ENCODE data around the gene ALG9. TPM values are rescaled to one million over a fixed set of nuclear protein-coding genes. Genes with fewer than 3 reads are reported as not detected.
"Not testable (repeated sequence)": the region's sequence is repeated elsewhere in the genome, so short reads cannot be mapped to it uniquely, and the experiment has no call there.

The ALG9 gene
- total RNA-seq, 1 donor from 2014 or later, result 26.6 TPM

DNA sequence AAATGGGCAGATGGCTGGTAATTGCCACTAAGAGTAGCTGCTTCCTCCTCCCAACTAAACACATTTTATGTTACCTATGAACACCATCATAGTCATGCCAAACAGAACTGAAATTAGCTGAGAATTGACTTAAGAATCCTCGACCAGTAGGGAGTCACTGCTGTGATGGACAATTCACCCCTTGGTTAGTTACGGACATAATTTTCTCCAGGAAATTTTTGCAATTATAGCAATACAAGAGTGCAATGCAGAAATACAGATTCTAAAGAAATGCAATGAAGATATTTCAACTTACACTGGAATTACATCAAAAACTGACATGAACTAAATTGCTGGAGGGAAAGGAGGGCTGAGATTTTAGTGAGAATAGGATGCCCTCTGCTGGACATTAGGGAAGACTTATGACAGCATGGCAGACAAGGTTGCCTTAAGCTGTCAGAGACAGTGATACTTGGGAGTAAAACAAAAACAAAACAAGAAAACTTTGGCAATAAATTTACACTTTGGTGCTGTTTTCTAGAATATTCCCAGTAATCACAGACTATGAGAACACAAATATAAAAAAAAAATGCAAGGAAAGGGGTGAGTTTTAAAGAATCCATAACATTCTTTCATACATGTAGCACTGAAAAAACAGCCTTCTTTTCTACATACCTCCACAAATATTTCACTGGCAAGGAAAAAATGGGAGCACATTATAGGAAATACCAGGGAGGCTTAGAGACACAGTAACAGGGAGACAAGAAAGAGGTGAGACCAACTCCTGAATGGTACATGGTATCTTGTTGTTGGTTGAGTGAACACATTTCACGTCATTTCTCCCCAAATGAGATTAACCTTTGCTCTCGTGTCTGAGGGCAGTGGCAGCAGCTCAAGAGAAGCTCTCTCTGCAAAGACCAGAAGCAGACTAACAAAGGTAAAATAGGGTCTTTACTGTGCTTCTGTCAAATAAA lies 94.0 kb downstream of the ALG9 start:
- TF ChIP-seq, protein P1, sequence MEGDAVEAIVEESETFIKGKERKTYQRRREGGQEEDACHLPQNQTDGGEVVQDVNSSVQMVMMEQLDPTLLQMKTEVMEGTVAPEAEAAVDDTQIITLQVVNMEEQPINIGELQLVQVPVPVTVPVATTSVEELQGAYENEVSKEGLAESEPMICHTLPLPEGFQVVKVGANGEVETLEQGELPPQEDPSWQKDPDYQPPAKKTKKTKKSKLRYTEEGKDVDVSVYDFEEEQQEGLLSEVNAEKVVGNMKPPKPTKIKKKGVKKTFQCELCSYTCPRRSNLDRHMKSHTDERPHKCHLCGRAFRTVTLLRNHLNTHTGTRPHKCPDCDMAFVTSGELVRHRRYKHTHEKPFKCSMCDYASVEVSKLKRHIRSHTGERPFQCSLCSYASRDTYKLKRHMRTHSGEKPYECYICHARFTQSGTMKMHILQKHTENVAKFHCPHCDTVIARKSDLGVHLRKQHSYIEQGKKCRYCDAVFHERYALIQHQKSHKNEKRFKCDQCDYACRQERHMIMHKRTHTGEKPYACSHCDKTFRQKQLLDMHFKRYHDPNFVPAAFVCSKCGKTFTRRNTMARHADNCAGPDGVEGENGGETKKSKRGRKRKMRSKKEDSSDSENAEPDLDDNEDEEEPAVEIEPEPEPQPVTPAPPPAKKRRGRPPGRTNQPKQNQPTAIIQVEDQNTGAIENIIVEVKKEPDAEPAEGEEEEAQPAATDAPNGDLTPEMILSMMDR (IDR thresholded peaks at IDR 0.05), result peak; percentile 80
- H3K4me3 ChIP-seq, result no peak overlapping the region
- peaks cover 5% of the 10 kb centered on the region for H3K4me1 ChIP-seq
- DNase-seq (no peak), ATAC-seq (peak; percentile 92)
- H3K27me3 ChIP-seq, result no peaks in the 10 kb centered on the region
- no peaks in the 10 kb centered on the region for H3K36me3 ChIP-seq
- no peaks in the 10 kb centered on the region for H3K9me3 ChIP-seq
- intact Hi-C loops (cut with DNase I), result loop anchor here (5.0 to 10.0 kb wide), 2 partner anchors 67 to 175 kb away; partner anchors contain the start of gene SIK2
- H3K27ac ChIP-seq, result no peak overlapping the region

DNA sequence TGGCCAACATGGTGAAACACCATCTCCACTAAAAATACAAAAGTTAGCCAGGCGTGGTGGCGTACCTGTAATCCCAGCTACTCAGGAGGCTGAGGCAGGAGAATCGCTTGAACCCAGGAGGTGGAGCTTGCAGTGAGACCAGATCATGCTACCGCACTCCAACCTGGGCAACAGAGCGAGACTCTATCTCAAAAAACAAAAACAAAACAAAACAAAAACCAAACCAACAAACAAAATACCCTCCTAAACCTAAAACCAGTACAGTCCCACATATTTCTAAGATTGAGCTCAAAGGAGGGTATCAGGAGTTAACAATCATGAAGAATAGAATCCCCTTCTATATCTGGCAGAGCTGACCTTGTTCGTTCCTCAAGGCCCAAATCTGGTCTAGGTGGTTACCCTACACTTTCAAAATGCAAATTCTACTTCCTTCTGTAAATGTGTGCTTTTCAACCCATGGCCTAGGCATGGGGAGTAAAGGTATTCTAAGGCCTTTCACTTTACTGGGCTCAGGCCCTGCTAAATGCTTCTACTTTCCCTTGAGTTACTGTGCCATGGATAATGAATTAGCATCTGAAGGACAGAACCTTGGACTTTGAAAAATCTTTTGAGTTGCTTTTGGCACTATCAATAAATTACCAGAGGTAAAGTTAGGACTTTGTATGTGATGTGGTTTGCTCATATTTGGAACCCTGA lies 94.8 kb downstream of the ALG9 start:
- H3K36me3 ChIP-seq, result no peaks in the 10 kb centered on the region
- H3K4me3 ChIP-seq, result no peak overlapping the region
- H3K4me1 ChIP-seq, result peaks cover 5% of the 10 kb centered on the region
- no peaks in the 10 kb centered on the region for H3K9me3 ChIP-seq
- no peak for ATAC-seq
- TF ChIP-seq, protein P1 (IDR thresholded peaks at IDR 0.05), result no peak
- DNase-seq, result no peak
- no peaks in the 10 kb centered on the region for H3K27me3 ChIP-seq
- intact Hi-C loops (cut with DNase I), result loop anchor here (5.0 to 10.0 kb wide), 2 partner anchors 68 to 174 kb away; partner anchors contain the start of gene SIK2
- H3K27ac ChIP-seq, result no peak overlapping the region

DNA sequence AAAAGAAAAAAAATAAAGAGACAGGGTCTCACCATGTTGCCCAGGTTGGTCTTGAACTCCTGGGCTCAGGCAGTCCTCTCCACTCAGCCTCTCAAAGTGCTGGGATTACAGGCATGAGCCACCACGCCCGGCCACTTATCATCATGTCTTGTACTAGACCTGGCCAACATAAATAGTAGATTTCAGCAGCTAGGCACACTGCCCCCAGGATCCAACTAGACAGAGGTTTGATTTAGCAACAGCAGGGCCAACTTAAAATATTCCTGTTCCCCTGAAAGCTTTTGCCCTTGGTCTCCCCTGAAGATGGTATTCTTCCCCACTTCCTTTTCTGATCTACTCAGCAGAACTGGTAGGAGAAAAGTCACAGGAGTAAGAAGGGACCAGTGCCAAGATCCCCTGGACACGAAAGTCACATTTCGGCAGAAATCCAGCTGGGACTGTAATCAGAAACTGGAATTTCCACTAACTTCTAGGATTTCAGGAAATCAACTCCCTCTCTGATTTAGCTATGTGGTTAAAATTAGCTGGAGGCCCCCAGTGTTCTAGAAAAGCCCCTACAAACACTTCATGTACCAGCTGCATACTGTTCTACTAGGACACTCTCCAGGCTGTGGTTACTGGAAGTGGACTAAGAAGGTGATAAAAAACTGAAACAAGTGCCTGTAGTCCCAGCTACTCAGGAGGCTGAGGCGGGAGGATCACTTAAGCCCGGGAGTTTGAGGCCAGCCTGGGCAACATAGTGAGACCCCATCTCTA lies 96.2 kb downstream of the ALG9 start:
- Histone ChIP-seq H3K4me3 (no peak overlapping the region), H3K36me3 (no peaks in the 10 kb centered on the region), H3K9me3 (no peaks in the 10 kb centered on the region), H3K27ac (no peak overlapping the region), H3K4me1 (peaks cover 5% of the 10 kb centered on the region), H3K27me3 (no peaks in the 10 kb centered on the region)
- intact Hi-C loops (cut with DNase I), result loop anchor here (5.0 to 10.0 kb wide), 2 partner anchors 70 to 173 kb away; partner anchors contain the start of gene SIK2
- TF ChIP-seq, protein P1 (IDR thresholded peaks at IDR 0.05), result no peak
- ATAC-seq (peak; percentile 51), DNase-seq (no peak)

DNA sequence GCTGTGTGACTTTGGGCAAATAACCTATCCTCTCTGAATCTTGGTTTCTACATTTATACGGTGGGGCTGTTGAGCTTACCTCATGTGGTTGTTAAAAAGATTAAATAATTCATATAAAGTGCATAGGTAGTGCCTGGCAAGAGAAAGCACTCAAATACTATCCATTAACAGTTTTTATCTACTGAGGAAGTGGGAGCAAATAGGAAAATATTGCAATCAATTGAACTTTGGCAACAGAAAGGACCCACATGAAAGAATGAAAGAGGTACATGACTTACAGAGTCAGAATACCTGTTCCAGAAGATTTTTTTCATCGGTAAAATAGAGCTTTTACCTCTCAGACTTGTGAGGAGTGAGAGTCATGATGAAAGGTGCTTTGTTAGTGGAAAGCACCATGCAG lies 98.8 kb downstream of the ALG9 start:
- DNase-seq, result no peak
- Histone ChIP-seq H3K27ac (no peak overlapping the region), H3K9me3 (no peaks in the 10 kb centered on the region), H3K4me1 (peaks cover 5% of the 10 kb centered on the region), H3K4me3 (no peak overlapping the region), H3K36me3 (no peaks in the 10 kb centered on the region), H3K27me3 (no peaks in the 10 kb centered on the region)
- intact Hi-C loops (cut with DNase I), result loop anchor here (10.0 kb wide), 1 partner anchor 72 kb away; no protein-coding TSS in a partner anchor
- TF ChIP-seq, protein P1 (IDR thresholded peaks at IDR 0.05), result no peak
- ATAC-seq, result no peak

DNA sequence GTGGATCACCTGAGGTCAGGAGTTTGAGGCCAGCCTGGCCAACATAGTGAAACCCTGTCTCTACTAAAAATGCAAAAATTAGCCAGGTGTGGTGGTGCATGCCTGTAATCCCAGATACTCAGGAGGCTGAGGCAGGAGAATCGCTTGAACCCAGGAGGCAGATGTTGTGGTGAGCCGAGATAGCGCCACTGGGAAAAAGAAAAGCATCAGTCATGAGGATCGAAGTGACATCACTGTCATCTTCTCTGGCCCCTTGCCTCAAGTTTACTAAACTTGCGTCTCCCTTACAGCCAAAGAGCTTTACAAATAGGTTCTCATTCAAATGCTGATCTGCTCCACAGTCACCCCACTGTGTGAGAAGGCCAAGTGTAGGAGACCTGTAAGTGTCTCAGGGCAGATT lies 100.2 kb downstream of the ALG9 start:
- not testable (repeated sequence) for H3K27ac ChIP-seq, DNase-seq, ATAC-seq, H3K4me1 ChIP-seq, H3K9me3 ChIP-seq, H3K4me3 ChIP-seq, H3K27me3 ChIP-seq, H3K36me3 ChIP-seq
- intact Hi-C loops (cut with DNase I), result loop anchor here (10.0 kb wide), 1 partner anchor 74 kb away; no protein-coding TSS in a partner anchor
